Panc1 (cell line): Measurements from ENCODE around the gene DHX36.

ENCODE experiments used
- SIN3A ChIP-seq: IDR thresholded peaks from 2 replicates; pipeline ENCODE4 v1.6.1; 2012; ENCODE audit warnings: low read depth, mild to moderate bottlenecking, low read length, moderate library complexity, borderline replicate concordance; ENCODE audit not compliant: insufficient read depth
- TCF7L2 ChIP-seq: IDR thresholded peaks from 2 replicates; pipeline ENCODE4 v1.6.1; 2011; ENCODE audit warnings: mild to moderate bottlenecking, low read depth, low read length, inconsistent platforms
- TF ChIP-seq, protein P1 (sequence below): fragments of 450-650 bp; IDR thresholded peaks from 2 replicates; pipeline ENCODE4 v1.5.1; 2017; ENCODE audit warnings: mild to moderate bottlenecking
- TF ChIP-seq, protein P2 (sequence below), 2 experiments: IDR thresholded peaks; 2 replicates each; pipeline ENCODE4 v1.6.1; 2011 to 2012; ENCODE audit warnings: low read depth in 2 of 2, control low read depth in 1 of 2, low read length in 1 of 2, mild to moderate bottlenecking in 1 of 2, moderate library complexity in 1 of 2; ENCODE audit not compliant: insufficient read depth in 1 of 2

GRCh38 chr3:154224866-154225265, 99.4 kb downstream of the DHX36 start:
- TF ChIP-seq, protein P1, sequence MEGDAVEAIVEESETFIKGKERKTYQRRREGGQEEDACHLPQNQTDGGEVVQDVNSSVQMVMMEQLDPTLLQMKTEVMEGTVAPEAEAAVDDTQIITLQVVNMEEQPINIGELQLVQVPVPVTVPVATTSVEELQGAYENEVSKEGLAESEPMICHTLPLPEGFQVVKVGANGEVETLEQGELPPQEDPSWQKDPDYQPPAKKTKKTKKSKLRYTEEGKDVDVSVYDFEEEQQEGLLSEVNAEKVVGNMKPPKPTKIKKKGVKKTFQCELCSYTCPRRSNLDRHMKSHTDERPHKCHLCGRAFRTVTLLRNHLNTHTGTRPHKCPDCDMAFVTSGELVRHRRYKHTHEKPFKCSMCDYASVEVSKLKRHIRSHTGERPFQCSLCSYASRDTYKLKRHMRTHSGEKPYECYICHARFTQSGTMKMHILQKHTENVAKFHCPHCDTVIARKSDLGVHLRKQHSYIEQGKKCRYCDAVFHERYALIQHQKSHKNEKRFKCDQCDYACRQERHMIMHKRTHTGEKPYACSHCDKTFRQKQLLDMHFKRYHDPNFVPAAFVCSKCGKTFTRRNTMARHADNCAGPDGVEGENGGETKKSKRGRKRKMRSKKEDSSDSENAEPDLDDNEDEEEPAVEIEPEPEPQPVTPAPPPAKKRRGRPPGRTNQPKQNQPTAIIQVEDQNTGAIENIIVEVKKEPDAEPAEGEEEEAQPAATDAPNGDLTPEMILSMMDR, result no peak
- TF ChIP-seq, protein P2, sequence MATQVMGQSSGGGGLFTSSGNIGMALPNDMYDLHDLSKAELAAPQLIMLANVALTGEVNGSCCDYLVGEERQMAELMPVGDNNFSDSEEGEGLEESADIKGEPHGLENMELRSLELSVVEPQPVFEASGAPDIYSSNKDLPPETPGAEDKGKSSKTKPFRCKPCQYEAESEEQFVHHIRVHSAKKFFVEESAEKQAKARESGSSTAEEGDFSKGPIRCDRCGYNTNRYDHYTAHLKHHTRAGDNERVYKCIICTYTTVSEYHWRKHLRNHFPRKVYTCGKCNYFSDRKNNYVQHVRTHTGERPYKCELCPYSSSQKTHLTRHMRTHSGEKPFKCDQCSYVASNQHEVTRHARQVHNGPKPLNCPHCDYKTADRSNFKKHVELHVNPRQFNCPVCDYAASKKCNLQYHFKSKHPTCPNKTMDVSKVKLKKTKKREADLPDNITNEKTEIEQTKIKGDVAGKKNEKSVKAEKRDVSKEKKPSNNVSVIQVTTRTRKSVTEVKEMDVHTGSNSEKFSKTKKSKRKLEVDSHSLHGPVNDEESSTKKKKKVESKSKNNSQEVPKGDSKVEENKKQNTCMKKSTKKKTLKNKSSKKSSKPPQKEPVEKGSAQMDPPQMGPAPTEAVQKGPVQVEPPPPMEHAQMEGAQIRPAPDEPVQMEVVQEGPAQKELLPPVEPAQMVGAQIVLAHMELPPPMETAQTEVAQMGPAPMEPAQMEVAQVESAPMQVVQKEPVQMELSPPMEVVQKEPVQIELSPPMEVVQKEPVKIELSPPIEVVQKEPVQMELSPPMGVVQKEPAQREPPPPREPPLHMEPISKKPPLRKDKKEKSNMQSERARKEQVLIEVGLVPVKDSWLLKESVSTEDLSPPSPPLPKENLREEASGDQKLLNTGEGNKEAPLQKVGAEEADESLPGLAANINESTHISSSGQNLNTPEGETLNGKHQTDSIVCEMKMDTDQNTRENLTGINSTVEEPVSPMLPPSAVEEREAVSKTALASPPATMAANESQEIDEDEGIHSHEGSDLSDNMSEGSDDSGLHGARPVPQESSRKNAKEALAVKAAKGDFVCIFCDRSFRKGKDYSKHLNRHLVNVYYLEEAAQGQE (IDR thresholded peaks at IDR 0.05; ENCODE audit: insufficient read depth in 1 of 2, low read depth in 2 of 2, low read length in 1 of 2), result no peak
- TF ChIP-seq TCF7L2 (no peak), SIN3A (no peak)
